Smooth muscle cell (in vitro differentiated cells): ENCODE measurements around the gene B4GALT7. TPM values are rescaled to one million over a fixed set of nuclear protein-coding genes. Genes with fewer than 3 reads are reported as not detected.
"Not testable (repeated sequence)": the region's sequence is repeated elsewhere in the genome, so short reads cannot be mapped to it uniquely, and the experiment has no call there.

Experiments
- DNase-seq: peaks from one replicate; lab custom pipeline; 2025; ENCODE audit not compliant: unreplicated experiment; lab: John Stamatoyannopoulos, UW
- H2AFZ ChIP-seq: fragments of 200-600 bp; sonication (generic); 2 replicates; pipeline ENCODE4 v1.6.0; 2016; ENCODE audit warnings: antibody characterized with exemption, low read depth, mild to moderate bottlenecking
- H3F3A ChIP-seq: fragments of 200-600 bp; sonication (generic); 2 replicates; pipeline ENCODE4 v1.6.0; 2017; ENCODE audit warnings: antibody characterized with exemption, low read depth
- H3K27ac ChIP-seq: fragments of 200-600 bp; sonication (generic); 2 replicates; pipeline ENCODE4 v1.5.1; 2016; ENCODE audit warnings: low read depth, mild to moderate bottlenecking
- H3K27me3 ChIP-seq: fragments of 200-600 bp; sonication (generic); 2 replicates; pipeline ENCODE4 v1.6.1; 2016; ENCODE audit warnings: low read depth, mild to moderate bottlenecking
- H3K36me3 ChIP-seq: fragments of 200-600 bp; sonication (generic); 2 replicates; pipeline ENCODE4 v1.5.1; 2016; ENCODE audit warnings: low read depth
- H3K4me1 ChIP-seq: fragments of 200-600 bp; sonication (generic); 2 replicates; pipeline ENCODE4 v1.5.1; 2016; ENCODE audit warnings: low read depth
- H3K4me2 ChIP-seq: fragments of 200-600 bp; sonication (generic); 2 replicates; pipeline ENCODE4 v1.6.0; 2016; ENCODE audit warnings: mild to moderate bottlenecking
- H3K4me3 ChIP-seq: fragments of 200-600 bp; sonication (generic); 2 replicates; pipeline ENCODE4 v1.5.1; 2016; ENCODE audit warnings: mild to moderate bottlenecking
- H3K79me2 ChIP-seq: fragments of 200-600 bp; sonication (generic); 2 replicates; pipeline ENCODE4 v1.6.0; 2016; ENCODE audit warnings: low read depth, mild to moderate bottlenecking
- H3K9ac ChIP-seq: fragments of 200-600 bp; sonication (generic); 2 replicates; pipeline ENCODE4 v1.6.0; 2016; ENCODE audit warnings: low read depth
- H3K9me3 ChIP-seq: fragments of 200-600 bp; sonication (generic); replicated peaks from 2 replicates; pipeline ENCODE4 v1.5.1; 2016; ENCODE audit warnings: low read depth
- H4K20me1 ChIP-seq: fragments of 200-600 bp; sonication (generic); 2 replicates; pipeline ENCODE4 v1.6.0; 2016; ENCODE audit warnings: low read depth
- WGBS: methylation state at CpG from one replicate; pipeline ENCODE4 v1.1.7; 2016; ENCODE audit warnings: low lambda C conversion rate; 5-methylcytosine and 5-hydroxymethylcytosine counted together
- polyA plus RNA-seq: library from polyadenylated mRNA; unstranded; fragments of >200 nt; fragmentation: Nextera tagmentation; extraction: Ambion mirVana; gene quantifications from 2 replicates; pipeline ENCODE4 v1.2.1, GENCODE V29; 2016
- total RNA-seq: library from RNA; depleted of rRNA; stranded (reverse); fragments of >200 nt; gene quantifications from 2 replicates; pipeline ENCODE4 v1.2.3, GENCODE V29; 2014

B4GALT7 gene
- total and polyA plus RNA-seq, 2 experiments from 2014 or later, result 34.6 to 72.8 TPM

DNA sequence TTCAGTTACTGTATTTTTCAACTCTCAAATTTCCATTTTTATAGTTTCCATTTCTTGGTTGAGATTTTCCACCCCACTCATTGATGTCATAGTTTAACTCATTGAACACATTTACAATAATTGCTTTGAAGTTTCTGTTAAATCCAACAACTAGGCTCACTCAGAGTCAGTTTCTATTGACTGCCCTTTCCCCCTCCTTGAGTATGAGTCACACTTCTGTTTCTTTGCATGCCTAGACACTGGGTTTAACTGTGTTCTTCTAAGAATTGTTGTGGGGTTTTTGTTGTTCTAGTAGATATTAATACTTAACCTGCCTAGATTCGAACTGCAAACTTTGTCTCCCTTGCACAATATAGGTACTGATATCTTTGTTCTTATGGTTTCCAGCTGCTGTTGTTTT is 45.5 kb downstream of the B4GALT7 start:
- H3K4me2 ChIP-seq, H3K79me2 ChIP-seq, H3K9ac ChIP-seq, H3K27me3 ChIP-seq, H2AFZ ChIP-seq, H3F3A ChIP-seq, H3K36me3 ChIP-seq, H4K20me1 ChIP-seq, H3K9me3 ChIP-seq, H3K4me1 ChIP-seq, DNase-seq, H3K27ac ChIP-seq, H3K4me3 ChIP-seq: not testable (repeated sequence)
- no CpG with 5 or more reads among the region's 1 CpG for WGBS

DNA sequence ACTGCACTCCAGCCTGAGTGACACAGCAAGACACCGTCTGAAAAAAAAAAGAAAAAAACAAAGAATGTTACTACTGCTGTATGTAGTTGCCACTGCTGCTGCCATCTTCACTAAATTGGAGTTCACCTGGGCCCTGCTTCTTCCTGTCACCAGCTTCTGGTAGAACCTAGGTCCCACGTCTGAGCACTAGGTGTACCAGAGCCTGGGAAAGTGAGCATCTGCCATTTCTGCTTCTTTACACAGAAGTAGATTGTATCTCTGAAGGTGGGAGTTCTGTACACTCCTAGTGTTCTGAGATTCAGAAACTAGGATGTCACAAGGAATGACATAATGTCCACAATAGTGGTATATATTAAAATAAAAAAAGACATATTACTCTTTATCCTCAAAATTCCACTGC is 51.3 kb downstream of the B4GALT7 start:
- H3K4me3 ChIP-seq, H3F3A ChIP-seq, H3K4me1 ChIP-seq, H3K27me3 ChIP-seq, H3K27ac ChIP-seq, H3K4me2 ChIP-seq, DNase-seq, H4K20me1 ChIP-seq, H3K9me3 ChIP-seq, H2AFZ ChIP-seq, H3K36me3 ChIP-seq, H3K9ac ChIP-seq: not testable (repeated sequence)
- H3K79me2 ChIP-seq, result peaks cover 12% of the 10 kb centered on the region
- 98% methylated on average over 2 of the region's 2 CpGs for WGBS

DNA sequence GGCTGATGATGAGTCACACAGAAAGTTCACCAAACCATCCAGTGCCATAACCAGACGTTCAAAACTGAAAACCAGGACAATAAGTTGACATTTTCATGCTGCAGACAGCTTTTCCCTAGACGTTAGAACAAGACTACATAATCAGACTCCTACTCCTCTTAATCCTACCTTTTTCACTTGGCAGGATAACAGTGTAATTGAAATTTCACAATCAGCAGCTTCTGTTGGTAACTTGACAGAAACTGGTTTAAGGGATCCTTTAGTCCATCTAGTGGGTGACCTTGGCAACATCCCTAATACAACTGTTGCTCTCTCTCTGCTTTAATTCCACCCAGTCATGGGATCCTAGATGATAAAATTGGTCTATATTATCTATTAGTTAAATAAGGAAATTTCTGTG is 57.9 kb downstream of the B4GALT7 start:
- DNase-seq, H3K36me3 ChIP-seq, H3F3A ChIP-seq, H3K9ac ChIP-seq, H3K9me3 ChIP-seq, H3K27ac ChIP-seq, H3K27me3 ChIP-seq, H3K4me3 ChIP-seq, H4K20me1 ChIP-seq, H3K4me1 ChIP-seq, H2AFZ ChIP-seq, H3K4me2 ChIP-seq: not testable (repeated sequence)
- peaks cover 15% of the 10 kb centered on the region for H3K79me2 ChIP-seq
- WGBS, result 17% methylated on average over 2 of the region's 2 CpGs

DNA sequence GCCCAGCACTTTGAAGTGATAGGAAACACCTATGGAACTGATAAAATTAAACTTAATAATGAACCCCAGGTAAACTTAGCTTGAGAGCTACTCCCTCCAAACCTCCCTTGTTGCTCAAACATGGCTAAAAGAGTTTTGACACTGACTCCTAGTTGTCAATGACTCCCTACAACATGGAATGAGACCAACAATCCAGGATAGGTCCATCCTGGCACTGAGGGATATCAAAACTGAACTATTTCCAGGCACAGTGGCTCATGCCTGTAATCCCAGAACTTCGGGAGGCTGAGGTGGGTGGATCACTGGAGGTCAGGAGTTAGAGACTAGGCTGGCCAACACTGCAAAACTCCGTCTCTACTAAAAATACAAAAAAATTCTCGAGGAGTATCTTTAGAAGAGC is 58.6 kb downstream of the B4GALT7 start:
- peaks cover 15% of the 10 kb centered on the region for H3K79me2 ChIP-seq
- not testable (repeated sequence) for H3K9me3 ChIP-seq, H3K27ac ChIP-seq, H3K36me3 ChIP-seq, H3K9ac ChIP-seq, H3K4me2 ChIP-seq, H4K20me1 ChIP-seq, H3K4me3 ChIP-seq, DNase-seq, H3F3A ChIP-seq, H3K4me1 ChIP-seq, H2AFZ ChIP-seq, H3K27me3 ChIP-seq
- 77% methylated on average over 3 of the region's 3 CpGs for WGBS

Other genes with a start within 250 kb of the B4GALT7 start
- gene LMAN2, start 248.5 kb upstream of the B4GALT7 start, total RNA-seq, result 178 and 241 TPM in 2 replicates
- gene LMAN2, start 248.5 kb upstream of the B4GALT7 start, polyA plus RNA-seq, result 236 and 253 TPM in 2 replicates
- gene RGS14, start 242.2 kb upstream of the B4GALT7 start, total RNA-seq, result 6.0 and 38.5 TPM in 2 replicates
- 23.3 and 23.8 TPM in 2 replicates for gene RGS14, start 242.2 kb upstream of the B4GALT7 start, polyA plus RNA-seq
- not detected in 2 replicates for gene SLC34A1, start 215.7 kb upstream of the B4GALT7 start, total RNA-seq
- not detected in 2 replicates for gene SLC34A1, start 215.7 kb upstream of the B4GALT7 start, polyA plus RNA-seq
- gene PFN3, start 199.5 kb upstream of the B4GALT7 start, total RNA-seq, result not detected in 2 replicates
- gene PFN3, start 199.5 kb upstream of the B4GALT7 start, polyA plus RNA-seq, result not detected in 2 replicates
- gene F12, start 190.6 kb upstream of the B4GALT7 start, total RNA-seq, result 1.8 and 3.6 TPM in 2 replicates
- gene F12, start 190.6 kb upstream of the B4GALT7 start, polyA plus RNA-seq, result 10.4 and 15.0 TPM in 2 replicates
- 13.3 and 20.8 TPM in 2 replicates for gene GRK6, start 173.5 kb upstream of the B4GALT7 start, total RNA-seq
- gene GRK6, start 173.5 kb upstream of the B4GALT7 start, polyA plus RNA-seq, result 28.5 and 33.8 TPM in 2 replicates
- gene PRR7, start 153.3 kb upstream of the B4GALT7 start, total RNA-seq, result 6.5 and 6.7 TPM in 2 replicates
- gene PRR7, start 153.3 kb upstream of the B4GALT7 start, polyA plus RNA-seq, result 31.9 and 33.6 TPM in 2 replicates
- 116 and 121 TPM in 2 replicates for gene DBN1, start 126.5 kb upstream of the B4GALT7 start, total RNA-seq
- gene DBN1, start 126.5 kb upstream of the B4GALT7 start, polyA plus RNA-seq, result 194 and 202 TPM in 2 replicates
- 172 and 235 TPM in 2 replicates for gene PDLIM7, start 102.5 kb upstream of the B4GALT7 start, total RNA-seq
- 511 and 635 TPM in 2 replicates for gene PDLIM7, start 102.5 kb upstream of the B4GALT7 start, polyA plus RNA-seq
- gene DOK3, start 90.3 kb upstream of the B4GALT7 start, total RNA-seq, result 0.58 and 1.5 TPM in 2 replicates
- gene DOK3, start 90.3 kb upstream of the B4GALT7 start, polyA plus RNA-seq, result 1.4 and 3.5 TPM in 2 replicates
- gene DDX41, start 83.2 kb upstream of the B4GALT7 start, total RNA-seq, result 77.2 and 90.0 TPM in 2 replicates
- 72.5 and 80.4 TPM in 2 replicates for gene DDX41, start 83.2 kb upstream of the B4GALT7 start, polyA plus RNA-seq
- 28.3 and 36.5 TPM in 2 replicates for gene FAM193B, start 45.6 kb upstream of the B4GALT7 start, total RNA-seq
- gene FAM193B, start 45.6 kb upstream of the B4GALT7 start, polyA plus RNA-seq, result 42.8 and 58.2 TPM in 2 replicates
- gene TMED9, start 7.9 kb upstream of the B4GALT7 start, total RNA-seq, result 211 and 224 TPM in 2 replicates
- gene TMED9, start 7.9 kb upstream of the B4GALT7 start, polyA plus RNA-seq, result 611 and 662 TPM in 2 replicates
- 0.04 and 0.27 TPM in 2 replicates for gene FAM153A, start 182.8 kb downstream of the B4GALT7 start, total RNA-seq
- 0.28 TPM in 1 of 2 replicates, not detected in the other for gene FAM153A, start 182.8 kb downstream of the B4GALT7 start, polyA plus RNA-seq